GM23248 (cell line): ENCODE results near the gene FAM83D.

Experiments
- EZH2 ChIP-seq: fragments of 200-600 bp; sonication (generic); IDR thresholded peaks from 2 replicates; pipeline ENCODE4 v1.6.1; 2018; ENCODE audit warnings: antibody characterized with exemption, mild to moderate bottlenecking; ENCODE audit not compliant: insufficient read depth, poor library complexity, severe bottlenecking
- EZH2phosphoT487 ChIP-seq: fragments of 200-600 bp; sonication (generic); IDR thresholded peaks from 2 replicates; pipeline ENCODE4 v1.6.1; 2018; ENCODE audit warnings: antibody characterized with exemption, moderate library complexity, mild to moderate bottlenecking, low read depth; ENCODE audit not compliant: insufficient read depth

GRCh38 chr20:38889792-38890496 lies 36.3 kb upstream of the FAM83D start:
- no peak for TF ChIP-seq EZH2
- no peak for TF ChIP-seq EZH2phosphoT487
